Measurements from ENCODE around the gene KIF21A.

GRCh38 chr12:39365364-39366001 lies 77.4 kb downstream of the KIF21A start:
- no peak for TF ChIP-seq TAF1 (IDR thresholded peaks at IDR 0.05; ENCODE audit: low read depth, low read length)
- no peak for TF ChIP-seq SPI1 (IDR thresholded peaks at IDR 0.05; ENCODE audit: low read depth, low read length)
- TF ChIP-seq POLR2AphosphoS5 (IDR thresholded peaks at IDR 0.05; ENCODE audit: low read depth, low read length), result no peak
- no peak for TF ChIP-seq POLR2A (IDR thresholded peaks at IDR 0.05; ENCODE audit: low read depth, low read length)
- no peak for TF ChIP-seq PAX5 (IDR thresholded peaks at IDR 0.05; ENCODE audit: insufficient read depth, low read length, severe bottlenecking)
- TF ChIP-seq POU2F2 (IDR thresholded peaks at IDR 0.05; ENCODE audit: low read depth, low read length), result no peak

Measured in GM12891 (cell line).